H54 (cell line): Measurements from ENCODE around the gene POLDIP2.

Source experiments
- DNase-seq: peaks from one replicate; pipeline ENCODE4 v3.0.0; 2011; ENCODE audit warnings: low spot score, mixed read lengths; ENCODE audit not compliant: insufficient read length
- FAIRE-seq: peaks from 3 replicates; lab custom pipeline; 2011; peaks lifted over from hg19 to GRCh38; lab: Jason Lieb, UNC
- POLR2A ChIP-seq: IDR thresholded peaks from 2 replicates; pipeline ENCODE4 v1.6.1; 2011; ENCODE audit warnings: low read depth, mild to moderate bottlenecking, low read length

The POLDIP2 gene

DNA sequence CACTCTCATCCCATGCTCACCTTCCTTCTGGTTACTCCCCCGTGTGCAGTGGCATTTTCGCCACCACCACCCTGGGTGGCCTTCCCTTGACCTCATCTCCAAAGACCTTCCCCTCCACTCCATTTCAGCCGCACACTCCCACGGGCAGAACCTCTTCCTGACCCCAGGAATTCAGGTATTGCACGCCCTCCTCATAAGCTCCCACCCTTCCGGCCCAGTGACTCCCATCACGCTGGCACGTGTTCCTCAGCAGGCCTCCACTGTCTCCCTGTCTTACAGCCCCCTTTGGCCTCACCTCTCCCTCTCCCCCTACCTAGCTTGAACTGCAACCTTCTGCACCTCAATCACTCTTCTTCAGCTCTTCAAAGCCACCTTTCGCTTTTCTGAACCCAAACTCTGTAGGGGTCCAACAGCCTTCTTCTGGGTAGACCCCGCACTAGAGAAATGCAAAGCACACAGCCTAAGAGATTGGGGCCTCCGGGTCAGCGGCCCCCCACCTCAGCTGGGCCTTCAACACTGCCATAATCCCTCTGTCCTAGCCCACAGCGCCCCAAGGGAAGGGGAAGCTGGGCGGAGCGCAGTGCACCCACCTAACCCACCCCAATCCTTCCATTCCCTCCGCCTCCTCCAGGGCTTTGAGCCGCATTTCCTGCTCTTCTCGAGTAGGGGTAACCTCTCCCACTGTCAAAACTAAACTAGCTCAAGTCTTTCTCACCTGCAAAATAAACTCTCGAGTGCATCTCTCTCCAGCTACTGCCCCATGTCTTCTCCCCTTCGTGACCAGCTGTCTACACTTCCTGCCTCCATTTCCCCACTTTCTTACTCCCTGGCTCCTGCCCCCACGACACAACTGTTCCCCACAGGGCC lies 40.0 kb downstream of the POLDIP2 start:
- no peak for TF ChIP-seq POLR2A
- DNase-seq = no peak
- no peak for FAIRE-seq

DNA sequence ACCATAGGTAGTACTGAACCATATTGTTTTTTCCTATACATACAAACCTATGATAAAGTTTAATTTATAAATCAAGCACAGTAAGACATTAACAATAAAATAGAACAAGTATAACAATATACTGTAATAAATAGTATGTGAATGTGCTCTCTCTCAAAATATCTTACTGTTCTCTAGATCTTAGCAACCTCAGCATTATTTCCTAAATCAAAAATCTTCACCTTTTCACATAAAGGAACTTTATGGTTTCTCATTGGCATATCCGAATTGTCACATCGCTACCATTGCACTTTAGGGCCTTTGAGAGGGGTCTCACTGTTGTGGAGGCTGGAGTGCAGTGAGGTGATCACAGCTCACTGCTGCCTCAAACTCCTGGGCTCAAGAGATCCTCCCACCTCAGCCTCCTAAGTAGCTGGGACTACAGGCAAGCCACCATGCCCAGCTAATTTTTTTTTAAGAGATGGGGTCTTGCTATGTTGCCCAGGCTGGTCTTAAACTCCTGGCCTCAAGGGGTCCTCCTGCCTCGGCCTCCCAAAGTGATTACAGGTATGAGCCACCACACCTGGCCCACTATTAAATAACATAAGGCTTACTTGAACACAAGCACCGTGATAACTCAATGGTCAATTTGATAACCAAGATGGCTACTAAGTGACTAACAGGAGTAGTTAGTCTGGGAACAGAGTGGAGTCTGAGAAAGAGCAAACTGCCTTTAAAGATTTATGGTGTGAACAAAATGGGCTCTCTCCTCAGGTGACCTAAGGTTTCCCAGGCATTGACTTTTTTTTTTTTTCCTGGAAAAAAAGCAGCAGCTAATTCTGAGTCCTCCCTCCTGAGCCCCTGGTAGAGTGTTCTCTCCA lies 41.3 kb downstream of the POLDIP2 start:
- TF ChIP-seq POLR2A = no peak
- DNase-seq (no peak), FAIRE-seq (no peak)

DNA sequence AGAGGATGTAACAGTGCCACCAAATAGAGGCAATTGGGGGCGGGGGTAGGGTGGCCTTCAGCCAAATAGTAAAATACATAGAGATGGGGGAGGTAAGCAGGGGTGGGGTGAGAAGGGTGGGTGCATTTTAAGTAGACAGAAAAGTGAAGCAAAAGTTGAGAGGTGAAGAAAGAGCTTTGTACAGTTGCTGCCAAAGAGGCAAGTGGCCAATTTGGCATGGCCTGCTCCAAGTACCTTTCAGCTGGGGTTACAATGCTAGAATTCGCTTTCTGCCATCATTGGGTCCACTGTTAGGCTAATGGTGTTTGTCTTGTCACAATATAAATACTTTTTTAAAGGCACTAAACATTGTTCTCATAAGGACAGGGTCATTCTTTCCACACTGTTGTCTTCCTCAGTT lies 43.5 kb downstream of the POLDIP2 start:
- no peak for TF ChIP-seq POLR2A
- DNase-seq (no peak), FAIRE-seq (no peak)

DNA sequence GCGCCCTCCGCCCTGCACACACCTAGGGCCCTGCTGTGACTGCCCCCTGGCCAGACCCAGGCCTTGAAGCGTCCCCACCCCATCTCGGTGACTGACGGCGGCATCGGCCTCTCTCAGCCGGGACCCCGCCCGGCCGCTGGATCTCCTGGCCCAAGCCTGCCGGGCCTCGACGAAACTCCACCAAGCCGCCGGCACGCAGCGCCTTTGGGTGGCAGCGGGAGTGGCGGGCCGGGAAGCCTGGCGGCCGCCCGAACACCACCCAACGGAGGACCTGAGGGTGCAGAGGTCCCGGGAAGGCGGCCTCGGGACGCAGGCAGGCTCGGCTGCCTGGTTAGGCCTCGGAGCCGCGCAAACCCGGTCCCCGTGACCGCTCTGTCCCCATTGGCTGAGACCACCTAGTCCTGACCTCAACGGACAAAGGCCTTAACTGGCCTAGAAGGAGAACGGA lies 50.3 kb downstream of the POLDIP2 start:
- no peak for TF ChIP-seq POLR2A
- FAIRE-seq = no peak
- DNase-seq = no peak

DNA sequence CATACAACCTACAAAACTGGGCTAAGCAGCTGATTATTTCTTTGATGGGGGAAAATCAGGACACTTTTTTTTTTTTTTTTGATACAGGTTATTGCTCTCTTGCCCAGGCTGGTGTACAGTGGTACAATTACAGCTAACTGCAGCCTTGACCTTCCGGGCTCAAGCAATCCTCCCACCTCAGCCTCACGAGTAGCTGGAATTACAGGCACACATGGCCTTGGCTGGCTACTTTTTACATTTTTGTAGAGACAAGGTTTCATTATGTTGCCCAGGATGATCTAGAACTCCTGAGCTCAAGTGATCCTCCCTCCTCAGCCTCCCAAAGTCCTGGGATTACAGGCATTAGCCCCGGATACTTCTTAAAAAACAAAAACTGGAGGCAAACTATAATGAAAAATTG lies 58.9 kb downstream of the POLDIP2 start:
- FAIRE-seq (no peak), DNase-seq (no peak)
- no peak for TF ChIP-seq POLR2A
